ENCODE measurements around the gene MPZL2. TPM values are rescaled to one million over a fixed set of nuclear protein-coding genes. Genes with fewer than 3 reads are reported as not detected.

The MPZL2 gene
- total RNA-seq, 4 donors from 2014 or later, result 249 to 491 (median 352) TPM

GRCh38 chr11:118245936-118246562 is 18.0 kb downstream of the MPZL2 start:
- H3K4me1 ChIP-seq, result peaks cover 12 to 65% (median 13%) of the 10 kb centered on the region in 3 donors
- H3K4me3 ChIP-seq, result no peak overlapping the region
- H3K36me3 ChIP-seq, result no peaks in the 10 kb centered on the region
- peak overlapping the region in 3 of 4 donors; percentile 31 to 55 (median 54) for H3K27ac ChIP-seq
- no peak for TF ChIP-seq POLR2A (IDR thresholded peaks at IDR 0.05)
- TF ChIP-seq, protein P1, sequence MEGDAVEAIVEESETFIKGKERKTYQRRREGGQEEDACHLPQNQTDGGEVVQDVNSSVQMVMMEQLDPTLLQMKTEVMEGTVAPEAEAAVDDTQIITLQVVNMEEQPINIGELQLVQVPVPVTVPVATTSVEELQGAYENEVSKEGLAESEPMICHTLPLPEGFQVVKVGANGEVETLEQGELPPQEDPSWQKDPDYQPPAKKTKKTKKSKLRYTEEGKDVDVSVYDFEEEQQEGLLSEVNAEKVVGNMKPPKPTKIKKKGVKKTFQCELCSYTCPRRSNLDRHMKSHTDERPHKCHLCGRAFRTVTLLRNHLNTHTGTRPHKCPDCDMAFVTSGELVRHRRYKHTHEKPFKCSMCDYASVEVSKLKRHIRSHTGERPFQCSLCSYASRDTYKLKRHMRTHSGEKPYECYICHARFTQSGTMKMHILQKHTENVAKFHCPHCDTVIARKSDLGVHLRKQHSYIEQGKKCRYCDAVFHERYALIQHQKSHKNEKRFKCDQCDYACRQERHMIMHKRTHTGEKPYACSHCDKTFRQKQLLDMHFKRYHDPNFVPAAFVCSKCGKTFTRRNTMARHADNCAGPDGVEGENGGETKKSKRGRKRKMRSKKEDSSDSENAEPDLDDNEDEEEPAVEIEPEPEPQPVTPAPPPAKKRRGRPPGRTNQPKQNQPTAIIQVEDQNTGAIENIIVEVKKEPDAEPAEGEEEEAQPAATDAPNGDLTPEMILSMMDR (IDR thresholded peaks at IDR 0.05), result no peak
- intact Hi-C loops (cut with DNase I), result no loop called here
- H3K27me3 ChIP-seq, result no peaks in the 10 kb centered on the region
- DNase-seq, result no peak
- WGBS, 2 donors, result 78 to 97% methylated on average over 3 of the region's 3 CpGs
- H3K9me3 ChIP-seq, result no peaks in the 10 kb centered on the region

DNA sequence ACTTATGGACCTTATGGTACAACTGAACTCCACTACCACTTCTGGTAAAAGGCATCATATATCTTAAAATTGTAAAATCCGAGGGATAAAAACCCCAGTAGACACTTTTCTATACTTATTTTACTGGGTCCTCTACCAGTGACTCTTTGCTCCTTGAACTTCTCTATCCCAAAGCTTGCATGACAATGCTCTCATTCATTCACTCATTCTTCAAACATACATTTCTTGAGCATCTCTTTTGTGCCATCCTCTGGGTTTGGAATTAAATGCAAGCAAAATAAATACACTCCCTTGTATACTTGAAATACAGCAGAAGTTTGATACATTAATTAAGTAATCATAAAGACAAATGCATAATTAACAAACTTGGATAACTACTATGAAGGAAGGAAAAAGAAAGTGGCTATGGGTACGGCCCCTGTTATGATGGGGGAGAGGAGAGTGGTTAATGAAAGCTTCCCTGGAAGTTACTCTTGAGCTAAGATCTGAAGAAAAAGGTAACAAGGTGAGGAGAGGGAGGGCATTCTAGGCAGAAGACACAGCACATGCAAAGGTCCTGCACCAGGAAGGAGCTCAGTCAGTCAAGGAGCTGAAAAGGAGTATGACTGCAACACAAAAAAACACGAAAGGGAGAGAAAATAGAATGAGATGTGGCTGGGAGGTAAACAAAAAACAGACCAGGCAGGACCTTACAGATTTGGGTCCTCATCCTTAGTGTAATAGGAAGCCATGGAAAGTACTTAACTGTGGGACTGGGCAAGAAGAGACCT is 19.9 kb downstream of the MPZL2 start:
- peak overlapping the region in 1 of 4 donors; percentile 88 for H3K27ac ChIP-seq
- no peaks in the 10 kb centered on the region for H3K9me3 ChIP-seq
- H3K4me3 ChIP-seq, result no peak overlapping the region
- intact Hi-C loops (cut with DNase I), result no loop called here
- H3K27me3 ChIP-seq, result no peaks in the 10 kb centered on the region
- DNase-seq, result no peak
- WGBS, 2 donors, result 83 to 87% methylated on average over 3 of the region's 3 CpGs
- no peak for TF ChIP-seq POLR2A (IDR thresholded peaks at IDR 0.05)
- TF ChIP-seq, protein P1 (IDR thresholded peaks at IDR 0.05), result no peak
- peaks cover 16 to 79% (median 22%) of the 10 kb centered on the region in 3 donors for H3K4me1 ChIP-seq
- no peaks in the 10 kb centered on the region for H3K36me3 ChIP-seq

DNA sequence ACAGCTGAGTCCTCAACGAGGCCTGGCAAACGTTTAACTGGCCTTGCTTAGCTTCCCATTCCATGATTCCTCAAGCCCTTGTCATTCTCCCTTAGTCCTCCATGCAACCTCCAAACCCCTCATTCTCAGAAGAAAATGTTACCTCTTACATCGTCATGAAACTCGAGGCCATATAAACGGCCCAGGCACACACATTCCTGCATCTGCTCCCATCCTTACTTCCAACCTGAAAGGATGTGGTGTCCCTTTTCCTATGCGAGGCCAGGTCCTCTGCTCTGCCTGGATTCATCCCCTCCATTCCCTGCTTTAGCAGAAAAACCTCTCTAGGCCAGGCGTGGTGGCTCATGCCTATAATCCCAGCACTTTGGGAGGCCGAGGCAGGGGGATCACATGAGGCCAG is 20.9 kb downstream of the MPZL2 start:
- H3K27me3 ChIP-seq, result no peaks in the 10 kb centered on the region
- H3K4me3 ChIP-seq, result no peak overlapping the region
- no peaks in the 10 kb centered on the region for H3K9me3 ChIP-seq
- H3K27ac ChIP-seq, result peak overlapping the region in 3 of 4 donors; percentile 88 to 93 (median 92)
- TF ChIP-seq, protein P1 (IDR thresholded peaks at IDR 0.05), result no peak
- no peak for TF ChIP-seq POLR2A (IDR thresholded peaks at IDR 0.05)
- no peaks in the 10 kb centered on the region for H3K36me3 ChIP-seq
- H3K4me1 ChIP-seq, result peaks cover 22 to 89% (median 30%) of the 10 kb centered on the region in 3 donors
- 61 to 88% methylated on average over 5 to 6 of the region's 8 CpGs for WGBS, 2 donors
- intact Hi-C loops (cut with DNase I), result no loop called here
- DNase-seq, result no peak

DNA sequence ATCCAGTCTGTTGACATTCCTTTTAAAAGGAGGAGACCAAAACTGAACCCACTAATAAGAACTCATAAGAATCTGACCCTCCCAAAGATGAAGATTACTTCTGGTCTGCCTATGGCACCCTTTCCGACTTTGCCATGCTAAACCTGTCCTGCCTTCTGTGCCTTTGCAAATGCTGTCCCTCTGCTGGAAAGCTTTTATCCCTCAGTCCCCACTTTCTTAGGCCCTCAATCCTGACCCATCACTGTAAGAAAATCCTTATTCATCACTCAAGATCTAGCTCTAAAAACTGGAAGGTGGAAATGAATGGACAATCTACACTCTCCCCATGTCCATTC is 22.4 kb downstream of the MPZL2 start:
- WGBS, 2 donors, result 27 to 32% methylated on average over 1 of the region's 1 CpG
- no peaks in the 10 kb centered on the region for H3K36me3 ChIP-seq
- intact Hi-C loops (cut with DNase I), result no loop called here
- no peaks in the 10 kb centered on the region for H3K27me3 ChIP-seq
- peak overlapping the region; percentile 79 to 93 (median 90) for H3K27ac ChIP-seq
- DNase-seq, result no peak
- H3K9me3 ChIP-seq, result no peaks in the 10 kb centered on the region
- TF ChIP-seq POLR2A (IDR thresholded peaks at IDR 0.05), result no peak
- TF ChIP-seq, protein P1 (IDR thresholded peaks at IDR 0.05), result peak in 1 of 6 experiments; percentile 14
- H3K4me1 ChIP-seq, result peaks cover 20 to 88% (median 29%) of the 10 kb centered on the region in 3 donors
- H3K4me3 ChIP-seq, result no peak overlapping the region

Measured in esophagus squamous epithelium (tissue), 5 donors.